GM12891 (cell line): ENCODE data around the gene LONP2.

Experiments used
- POLR2A ChIP-seq: IDR thresholded peaks from 2 replicates; pipeline ENCODE4 v1.6.1; 2011; ENCODE audit warnings: low read depth, low read length, control low read depth
- POLR2AphosphoS5 ChIP-seq: IDR thresholded peaks from 2 replicates; pipeline ENCODE4 v1.6.1; 2011; ENCODE audit warnings: low read depth, low read length, control low read depth
- SPI1 ChIP-seq: IDR thresholded peaks from 2 replicates; pipeline ENCODE4 v1.6.1; 2011; ENCODE audit warnings: low read depth, low read length, control low read depth

DNA sequence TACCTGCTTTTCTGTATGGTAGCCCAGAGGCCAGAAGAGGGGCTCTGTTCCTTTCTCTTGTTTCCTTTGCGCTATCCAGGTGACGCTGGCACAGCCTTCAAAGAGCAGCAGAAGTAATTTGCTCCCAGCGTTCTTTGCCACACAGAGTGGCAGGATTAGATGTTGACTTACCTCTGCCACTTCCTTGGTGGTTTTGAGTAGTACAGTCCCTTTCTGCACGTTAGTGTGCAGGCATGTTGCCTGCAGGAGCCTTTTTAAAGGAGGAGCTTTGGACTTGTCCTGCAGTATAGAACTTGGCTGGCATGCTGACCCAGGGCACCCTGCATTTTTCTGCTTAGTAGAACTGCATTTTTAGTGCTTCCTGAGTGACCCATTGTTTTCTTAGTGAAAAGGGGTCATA is 3.2 kb downstream of the LONP2 start, which contains the start of gene ABCC11:
- TF ChIP-seq SPI1 (no peak), POLR2AphosphoS5 (no peak), POLR2A (no peak)
